ENCODE results near the gene PCDHGB3.
"Not testable (repeated sequence)": the region's sequence is repeated elsewhere in the genome, so short reads cannot be mapped to it uniquely, and the experiment has no call there.

DNA sequence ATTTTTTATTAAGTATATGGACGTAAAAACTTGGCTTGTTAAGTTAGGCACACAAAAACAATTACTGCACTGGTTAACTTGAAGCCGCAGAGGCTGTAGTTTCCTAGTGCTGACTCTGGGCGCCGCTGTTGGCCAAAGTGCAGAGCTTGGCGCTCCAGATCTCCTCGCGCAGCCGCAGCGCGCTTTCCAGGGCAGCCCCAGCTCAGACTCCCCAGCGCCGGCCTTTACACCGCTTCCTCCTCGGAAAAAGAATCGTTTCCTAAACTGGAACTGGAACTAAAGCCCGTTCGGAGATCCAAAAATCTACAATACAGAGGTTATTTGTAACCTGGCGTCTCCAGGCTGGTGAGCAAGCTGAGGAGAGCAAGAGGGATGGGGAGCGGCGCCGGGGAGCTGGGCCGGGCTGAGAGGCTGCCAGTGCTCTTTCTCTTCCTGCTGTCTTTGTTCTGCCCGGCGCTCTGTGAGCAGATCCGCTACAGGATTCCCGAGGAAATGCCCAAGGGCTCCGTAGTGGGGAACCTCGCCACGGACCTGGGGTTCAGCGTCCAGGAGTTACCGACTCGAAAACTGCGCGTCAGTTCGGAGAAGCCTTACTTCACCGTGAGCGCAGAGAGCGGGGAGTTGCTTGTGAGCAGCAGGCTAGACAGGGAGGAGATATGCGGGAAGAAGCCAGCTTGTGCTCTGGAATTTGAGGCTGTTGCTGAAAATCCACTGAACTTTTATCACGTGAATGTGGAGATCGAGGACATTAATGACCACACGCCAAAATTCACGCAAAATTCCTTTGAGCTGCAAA, 27.9 kb downstream of the PCDHGB3 start, which contains the start of gene PCDHGB5:
- TF ChIP-seq, protein P1, sequence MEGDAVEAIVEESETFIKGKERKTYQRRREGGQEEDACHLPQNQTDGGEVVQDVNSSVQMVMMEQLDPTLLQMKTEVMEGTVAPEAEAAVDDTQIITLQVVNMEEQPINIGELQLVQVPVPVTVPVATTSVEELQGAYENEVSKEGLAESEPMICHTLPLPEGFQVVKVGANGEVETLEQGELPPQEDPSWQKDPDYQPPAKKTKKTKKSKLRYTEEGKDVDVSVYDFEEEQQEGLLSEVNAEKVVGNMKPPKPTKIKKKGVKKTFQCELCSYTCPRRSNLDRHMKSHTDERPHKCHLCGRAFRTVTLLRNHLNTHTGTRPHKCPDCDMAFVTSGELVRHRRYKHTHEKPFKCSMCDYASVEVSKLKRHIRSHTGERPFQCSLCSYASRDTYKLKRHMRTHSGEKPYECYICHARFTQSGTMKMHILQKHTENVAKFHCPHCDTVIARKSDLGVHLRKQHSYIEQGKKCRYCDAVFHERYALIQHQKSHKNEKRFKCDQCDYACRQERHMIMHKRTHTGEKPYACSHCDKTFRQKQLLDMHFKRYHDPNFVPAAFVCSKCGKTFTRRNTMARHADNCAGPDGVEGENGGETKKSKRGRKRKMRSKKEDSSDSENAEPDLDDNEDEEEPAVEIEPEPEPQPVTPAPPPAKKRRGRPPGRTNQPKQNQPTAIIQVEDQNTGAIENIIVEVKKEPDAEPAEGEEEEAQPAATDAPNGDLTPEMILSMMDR (IDR thresholded peaks at IDR 0.05), result peak in 5 of 6 experiments; percentile 24 to 55 (median 42)
- not testable (repeated sequence) for TF ChIP-seq POLR2A (IDR thresholded peaks at IDR 0.05)

Measured in esophagus squamous epithelium (tissue), 4 donors.